CD14-positive monocyte (primary cell): ENCODE results near the gene DNAH2. TPM values are rescaled to one million over a fixed set of nuclear protein-coding genes. Genes with fewer than 3 reads are reported as not detected.

ENCODE experiments used
- DNase-seq, 3 donors: peaks; one replicate each; pipeline ENCODE4 v3.0.0-alpha.2; 2011 to 2022
- H2AFZ ChIP-seq: 2 replicates; pipeline ENCODE4 v1.6.0; 2012; ENCODE audit warnings: mild to moderate bottlenecking, low read depth, low read length, inconsistent platforms; ENCODE audit not compliant: insufficient read depth, poor library complexity, severe bottlenecking
- H3K27ac ChIP-seq, 2 donors: 1 replicate in 1 of 2; 2 replicates in 1 of 2; pipeline ENCODE4 v1.5.1; 2012 to 2013; ENCODE audit warnings: low read length in 2 of 2, control low read depth in 1 of 2, inconsistent platforms in 1 of 2, low read depth in 1 of 2, mild to moderate bottlenecking in 1 of 2
- H3K27me3 ChIP-seq, 2 donors: one replicate each; pipeline versions ENCODE4 v1.6.0 to v1.6.1; 2011 to 2013; ENCODE audit warnings: low read length in 2 of 2; ENCODE audit not compliant: control insufficient read depth in 2 of 2, insufficient read depth in 2 of 2
- H3K36me3 ChIP-seq, 2 donors: replicated peaks in 1 of 2; 1 replicate in 1 of 2; 2 replicates in 1 of 2; pipeline versions ENCODE4 v1.5.1 to v1.6.1; 2012 to 2013; ENCODE audit warnings: low read length in 2 of 2, control low read depth in 1 of 2, inconsistent platforms in 1 of 2, mild to moderate bottlenecking in 1 of 2; ENCODE audit not compliant: insufficient read depth in 2 of 2, control insufficient read depth in 1 of 2
- H3K4me1 ChIP-seq, 2 donors: 1 replicate in 1 of 2; 2 replicates in 1 of 2; pipeline versions ENCODE4 v1.5.1 to v1.6.1; 2012 to 2013; ENCODE audit warnings: low read length in 2 of 2, control low read depth in 1 of 2, inconsistent platforms in 1 of 2, mild to moderate bottlenecking in 1 of 2, moderate library complexity in 1 of 2; ENCODE audit not compliant: insufficient read depth in 2 of 2, control insufficient read depth in 1 of 2
- H3K4me2 ChIP-seq: replicated peaks from 2 replicates; pipeline ENCODE3; 2012; ENCODE audit warnings: low read length, moderate library complexity, mild to moderate bottlenecking; ENCODE audit not compliant: poor library complexity, severe bottlenecking; ENCODE audit errors: extremely low read depth
- H3K4me3 ChIP-seq, 3 experiments: fragments of 200-600 bp in 1 of 3; sonication (generic) in 1 of 3; replicated peaks in 1 of 3; 1 replicate in 2 of 3; 2 replicates in 1 of 3; pipeline ENCODE4 v1.5.1; 2011 to 2013; ENCODE audit warnings: low read length in 3 of 3, mild to moderate bottlenecking in 3 of 3, control low read depth in 2 of 3, low read depth in 2 of 3, inconsistent platforms in 1 of 3, moderate library complexity in 1 of 3
- H3K79me2 ChIP-seq: 2 replicates; pipeline ENCODE4 v1.6.0; 2012; ENCODE audit warnings: mild to moderate bottlenecking, control low read depth, inconsistent platforms, low read length, moderate library complexity; ENCODE audit not compliant: insufficient read depth
- H3K9ac ChIP-seq: 2 replicates; pipeline ENCODE4 v1.6.0; 2017; ENCODE audit warnings: low read length, mild to moderate bottlenecking; ENCODE audit not compliant: insufficient read depth, poor library complexity, severe bottlenecking
- H3K9me3 ChIP-seq, 2 donors: replicated peaks in 1 of 2; 1 replicate in 1 of 2; 2 replicates in 1 of 2; pipeline versions ENCODE4 v1.5.1 to v1.6.1; 2012 to 2013; ENCODE audit warnings: low read length in 2 of 2, control low read depth in 1 of 2; ENCODE audit not compliant: control insufficient read depth in 1 of 2, insufficient read depth in 1 of 2
- H4K20me1 ChIP-seq: 2 replicates; pipeline ENCODE4 v1.6.0; 2012; ENCODE audit warnings: mild to moderate bottlenecking, low read length, control low read depth, moderate library complexity; ENCODE audit not compliant: insufficient read depth
- H3K27ac Mint-ChIP-seq, 7 donors: one replicate each; pipeline ENCODE4 v1.8.0; 2020; ENCODE audit warnings: mild to moderate bottlenecking in 7 of 7, mixed read lengths in 7 of 7, moderate library complexity in 6 of 7, inconsistent platforms in 2 of 7
- H3K27me3 Mint-ChIP-seq, 3 donors: one replicate each; pipeline ENCODE4 v1.8.0; 2021 to 2022; ENCODE audit warnings: low read depth in 3 of 3, mild to moderate bottlenecking in 3 of 3, mixed read lengths in 3 of 3, moderate library complexity in 3 of 3, inconsistent platforms in 1 of 3
- H3K36me3 Mint-ChIP-seq, 2 donors: one replicate each; pipeline ENCODE4 v1.8.0; 2020; ENCODE audit warnings: mixed read lengths in 2 of 2, inconsistent platforms in 1 of 2, mild to moderate bottlenecking in 1 of 2
- H3K4me1 Mint-ChIP-seq: one replicate; pipeline ENCODE4 v1.8.0; 2020; ENCODE audit warnings: mild to moderate bottlenecking, mixed read lengths
- H3K4me3 Mint-ChIP-seq, 2 donors: one replicate each; pipeline ENCODE4 v1.8.0; 2020; ENCODE audit warnings: mild to moderate bottlenecking in 2 of 2, mixed read lengths in 2 of 2, moderate library complexity in 1 of 2
- H3K9me3 Mint-ChIP-seq, 7 donors: one replicate each; pipeline ENCODE4 v1.8.0; 2020 to 2022; ENCODE audit warnings: mixed read lengths in 7 of 7, mild to moderate bottlenecking in 6 of 7, moderate library complexity in 6 of 7, inconsistent platforms in 2 of 7
- CTCF ChIP-seq: fragments of 200-600 bp; IDR thresholded peaks from one replicate; pipeline ENCODE4 v1.8.0; 2022; ENCODE audit warnings: antibody characterized with exemption, mild to moderate bottlenecking
- WGBS: methylation state at CpG from one replicate; pipeline ENCODE4 v1.1.5; 2013; ENCODE audit warnings: missing lambda C conversion rate; ENCODE audit not compliant: insufficient coverage; 5-methylcytosine and 5-hydroxymethylcytosine counted together
- intact Hi-C, 2 donors: fragments of 100-400 bp; cut with micrococcal nuclease; formaldehyde crosslinking; loops; one replicate each; pipeline versions ENCODE4 v1.15.0 to v1.15.1; 2023
- polyA plus RNA-seq, 3 donors: library from polyadenylated mRNA; depleted of rRNA in 1 of 3; unstranded in 2 of 3; stranded (reverse) in 1 of 3; fragments of 300-500 nt in 2 of 3; fragments of >200 nt in 1 of 3; fragmentation: Illumina TruSeq in 2 of 3; gene quantifications; 1 replicate in 2 of 3; 2 replicates in 1 of 3; pipeline ENCODE4 v1.2.3, GENCODE V29; 2012 to 2021

DNAH2 gene
- polyA plus RNA-seq, 3 donors = 0.03 to 0.15 TPM; not detected in 1

- no peaks in the 10 kb centered on the region for H3K36me3 ChIP-seq
- H3K27me3 Mint-ChIP-seq = peaks cover 3 to 15% (median 10%) of the 10 kb centered on the region in 3 donors
- no peak for TF ChIP-seq CTCF
- H3K79me2 ChIP-seq = no peaks in the 10 kb centered on the region
- H3K27ac ChIP-seq = no peak overlapping the region
- no peaks in the 10 kb centered on the region for H3K36me3 Mint-ChIP-seq
- H3K27ac Mint-ChIP-seq = no peak overlapping the region
- H3K9me3 Mint-ChIP-seq = peaks cover 0 to 4% (median 0%) of the 10 kb centered on the region in 7 donors
- no peaks in the 10 kb centered on the region for H4K20me1 ChIP-seq
- WGBS = 35% methylated on average over 4 of the region's 7 CpGs
- no peak overlapping the region for H3K4me2 ChIP-seq
- H2AFZ ChIP-seq = no peak overlapping the region
- H3K4me1 Mint-ChIP-seq = peaks cover 9% of the 10 kb centered on the region
- H3K4me3 ChIP-seq = no peak overlapping the region
- no peak overlapping the region for H3K9ac ChIP-seq
- peaks cover 0 to 10% of the 10 kb centered on the region in 2 donors for H3K4me1 ChIP-seq
- intact Hi-C loops = no loop called here
- DNase-seq = peak; percentile 15 to 36 (median 16)
- no peaks in the 10 kb centered on the region for H3K27me3 ChIP-seq
- peak overlapping the region in 1 of 2 donors; percentile 47 for H3K4me3 Mint-ChIP-seq
- H3K9me3 ChIP-seq = no peaks in the 10 kb centered on the region
Observed at GRCh38 chr17:7775051-7775450, 57.5 kb downstream of the DNAH2 start.

- no peak for TF ChIP-seq CTCF
- Mint-ChIP-seq H3K4me3 (no peak overlapping the region), H3K4me1 (peaks cover 9% of the 10 kb centered on the region), H3K36me3 (no peaks in the 10 kb centered on the region), H3K27me3 (peaks cover 3 to 10% (median 8%) of the 10 kb centered on the region in 3 donors), H3K9me3 (peaks cover 0 to 4% (median 0%) of the 10 kb centered on the region in 7 donors), H3K27ac (no peak overlapping the region)
- Histone ChIP-seq H3K79me2 (no peaks in the 10 kb centered on the region), H3K27me3 (peaks cover 0 to 6% of the 10 kb centered on the region in 2 donors), H3K4me3 (no peak overlapping the region), H4K20me1 (no peaks in the 10 kb centered on the region), H3K4me1 (peaks cover 0 to 10% of the 10 kb centered on the region in 2 donors), H3K4me2 (no peak overlapping the region), H3K9me3 (no peaks in the 10 kb centered on the region), H3K36me3 (no peaks in the 10 kb centered on the region), H3K27ac (no peak overlapping the region), H3K9ac (no peak overlapping the region), H2AFZ (no peak overlapping the region)
- WGBS = 94% methylated on average over 7 of the region's 7 CpGs
- intact Hi-C loops = no loop called here
- DNase-seq = no peak
Observed at GRCh38 chr17:7777017-7777416, 59.5 kb downstream of the DNAH2 start.
